Immature natural killer cell (primary cell): ENCODE measurements around the gene DACH2. TPM values are rescaled to one million over a fixed set of nuclear protein-coding genes. Genes with fewer than 3 reads are reported as not detected.
A peak's percentile ranks its signal among the peaks of the same experiment; 100 is the strongest.
"Not testable (repeated sequence)": the region's sequence is repeated elsewhere in the genome, so short reads cannot be mapped to it uniquely, and the experiment has no call there.

Experiments used
- DNase-seq, 3 donors: peaks; one replicate each; pipeline ENCODE4 v3.0.0; 2022; ENCODE audit warnings: mixed read lengths in 1 of 3
- H3K27ac Mint-ChIP-seq, 6 donors: one replicate each; pipeline ENCODE4 v1.8.0; 2020; ENCODE audit warnings: mixed read lengths in 6 of 6, mild to moderate bottlenecking in 5 of 6, inconsistent platforms in 4 of 6, moderate library complexity in 3 of 6
- H3K27me3 Mint-ChIP-seq, 3 donors: one replicate each; pipeline ENCODE4 v1.8.0; 2020 to 2021; ENCODE audit warnings: low read depth in 3 of 3, mild to moderate bottlenecking in 3 of 3, mixed read lengths in 3 of 3, moderate library complexity in 3 of 3, inconsistent platforms in 1 of 3
- H3K36me3 Mint-ChIP-seq, 3 donors: one replicate each; pipeline ENCODE4 v1.8.0; 2020; ENCODE audit warnings: mixed read lengths in 3 of 3, inconsistent platforms in 2 of 3, mild to moderate bottlenecking in 2 of 3
- H3K4me1 Mint-ChIP-seq, 2 donors: one replicate each; pipeline ENCODE4 v1.8.0; 2020; ENCODE audit warnings: inconsistent platforms in 2 of 2, mild to moderate bottlenecking in 2 of 2, mixed read lengths in 2 of 2, moderate library complexity in 1 of 2
- H3K4me3 Mint-ChIP-seq, 5 donors: one replicate each; pipeline ENCODE4 v1.8.0; 2020; ENCODE audit warnings: mild to moderate bottlenecking in 5 of 5, mixed read lengths in 5 of 5, inconsistent platforms in 3 of 5, moderate library complexity in 3 of 5
- H3K9me3 Mint-ChIP-seq, 6 donors: one replicate each; pipeline ENCODE4 v1.8.0; 2020; ENCODE audit warnings: mild to moderate bottlenecking in 6 of 6, mixed read lengths in 6 of 6, inconsistent platforms in 4 of 6, moderate library complexity in 3 of 6
- polyA plus RNA-seq, 3 donors: library from polyadenylated mRNA; unstranded; fragments of 300-500 nt; fragmentation: Illumina TruSeq; gene quantifications; one replicate each; pipeline ENCODE4 v1.2.3, GENCODE V29; 2021

Gene DACH2
- not detected for polyA plus RNA-seq

- peak; percentile 7 to 28 (median 14) for DNase-seq
- Mint-ChIP-seq H3K27me3 (peaks cover 8 to 18% (median 17%) of the 10 kb centered on the region in 3 donors), H3K27ac (no peak within 1 kb of the TSS), H3K4me3 (peak within 1 kb of the TSS; percentile 65 to 81 (median 68)), H3K9me3 (peaks cover 0 to 5% (median 0%) of the 10 kb centered on the region in 6 donors), H3K4me1 (peaks cover 7% of the 10 kb centered on the region in 2 donors), H3K36me3 (no peaks in the 10 kb centered on the region)
These were observed at the start of gene DACH2 for GRCh38 chrX:86148024-86148511. DACH2 (plus strand) TSS chrX:86148451.

GRCh38 chrX:86102341-86102740, 45.9 kb upstream of the DACH2 start:
- Mint-ChIP-seq H3K27ac (no peak overlapping the region), H3K9me3 (no peaks in the 10 kb centered on the region), H3K36me3 (no peaks in the 10 kb centered on the region), H3K27me3 (peaks cover 2 to 9% (median 2%) of the 10 kb centered on the region in 3 donors), H3K4me3 (no peak overlapping the region), H3K4me1 (no peaks in the 10 kb centered on the region)
- DNase-seq = no peak

DNA sequence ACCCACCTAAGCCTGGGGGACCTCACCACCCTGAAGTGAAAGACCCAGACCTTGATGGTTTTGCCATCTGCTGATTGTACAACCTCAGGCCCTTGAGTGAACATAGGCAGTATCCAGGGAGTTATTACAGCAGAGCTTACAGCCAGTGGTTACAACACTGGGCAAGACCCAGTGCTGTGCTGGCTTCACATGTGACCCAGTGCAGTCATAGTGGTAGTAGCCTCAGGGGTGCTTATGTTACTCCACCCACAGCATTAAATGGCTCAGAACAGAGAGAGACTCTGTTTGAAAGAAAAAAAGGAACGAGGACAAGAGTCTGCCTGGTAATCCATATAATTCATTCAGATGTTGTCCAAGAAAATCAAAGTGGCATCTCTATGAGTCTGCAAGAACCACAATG, 45.2 kb upstream of the DACH2 start:
- no peak overlapping the region for H3K4me3 Mint-ChIP-seq
- no peak overlapping the region for H3K27ac Mint-ChIP-seq
- peaks cover 2 to 10% (median 2%) of the 10 kb centered on the region in 3 donors for H3K27me3 Mint-ChIP-seq
- no peak for DNase-seq
- H3K4me1 Mint-ChIP-seq = no peaks in the 10 kb centered on the region
- H3K36me3 Mint-ChIP-seq = no peaks in the 10 kb centered on the region
- H3K9me3 Mint-ChIP-seq = peaks cover 0 to under 1% (median 0%) of the 10 kb centered on the region in 6 donors

DNA sequence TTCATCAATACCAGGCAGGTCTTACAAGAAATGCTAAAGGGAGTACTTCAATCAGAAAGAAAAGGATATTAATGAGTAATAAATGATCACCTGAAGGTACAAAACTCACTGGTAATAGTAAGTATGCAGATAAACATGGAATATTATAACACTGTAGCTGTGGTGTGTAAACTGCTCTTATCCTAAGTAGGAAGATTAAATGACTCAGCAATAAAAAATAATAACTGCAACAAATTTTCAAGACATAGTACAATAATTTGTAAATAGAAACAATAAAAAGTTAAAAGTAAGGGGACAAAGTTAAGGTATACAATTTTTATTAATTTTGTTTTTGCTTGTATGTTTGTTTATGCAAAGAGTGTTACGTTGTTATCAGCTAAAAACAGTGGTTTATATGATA, 43.7 kb upstream of the DACH2 start:
- DNase-seq = no peak
- H3K27ac Mint-ChIP-seq = no peak overlapping the region

DNA sequence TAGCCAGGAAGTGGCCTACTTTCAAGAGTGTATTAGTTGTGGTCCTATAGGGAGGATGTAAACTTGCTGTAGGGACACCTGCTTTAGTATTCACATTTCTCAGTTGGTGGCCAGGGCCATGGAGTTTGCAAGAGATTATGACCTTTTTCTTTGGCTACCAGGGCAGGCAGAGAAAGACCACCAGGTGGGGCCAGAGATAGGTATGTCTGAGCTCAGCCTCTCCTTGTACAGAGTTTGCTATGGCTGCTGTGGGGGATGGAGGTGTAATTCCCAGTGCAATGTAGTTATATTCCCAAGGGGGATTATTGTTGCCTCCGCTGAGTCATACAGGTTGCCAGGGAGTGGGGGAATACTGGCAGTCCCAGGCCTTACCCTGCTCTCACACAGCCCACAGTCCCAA, 26.3 kb upstream of the DACH2 start:
- no peak overlapping the region for H3K4me3 Mint-ChIP-seq
- H3K27ac Mint-ChIP-seq = no peak overlapping the region
- H3K36me3 Mint-ChIP-seq = peaks cover 0 to 4% (median 0%) of the 10 kb centered on the region in 3 donors
- H3K4me1 Mint-ChIP-seq = no peaks in the 10 kb centered on the region
- H3K9me3 Mint-ChIP-seq = peaks cover 0 to 5% (median 4%) of the 10 kb centered on the region in 6 donors
- H3K27me3 Mint-ChIP-seq = peaks cover 0 to 10% (median 7%) of the 10 kb centered on the region in 3 donors
- DNase-seq = no peak

More for the DNA sequence above, 43.7 kb upstream of the DACH2 start:
- H3K9me3 Mint-ChIP-seq = peaks cover 0 to 3% (median 0%) of the 10 kb centered on the region in 6 donors
- H3K4me1 Mint-ChIP-seq = no peaks in the 10 kb centered on the region
- H3K4me3 Mint-ChIP-seq = no peak overlapping the region
- H3K27me3 Mint-ChIP-seq = peaks cover 2 to 8% (median 2%) of the 10 kb centered on the region in 3 donors
- H3K36me3 Mint-ChIP-seq = no peaks in the 10 kb centered on the region

GRCh38 chrX:86133761-86134160, 14.5 kb upstream of the DACH2 start:
- H3K9me3 Mint-ChIP-seq = peaks cover 0 to 2% (median 0%) of the 10 kb centered on the region in 6 donors
- DNase-seq = peak in 1 of 3 donors; percentile 3
- H3K4me3 Mint-ChIP-seq = no peak overlapping the region
- H3K4me1 Mint-ChIP-seq = no peaks in the 10 kb centered on the region
- no peak overlapping the region for H3K27ac Mint-ChIP-seq
- H3K27me3 Mint-ChIP-seq = peaks cover 0 to 8% (median 2%) of the 10 kb centered on the region in 3 donors
- H3K36me3 Mint-ChIP-seq = no peaks in the 10 kb centered on the region

GRCh38 chrX:86137071-86137470, 11.2 kb upstream of the DACH2 start:
- no peaks in the 10 kb centered on the region for H3K36me3 Mint-ChIP-seq
- no peak overlapping the region for H3K27ac Mint-ChIP-seq
- no peak for DNase-seq
- peaks cover 0 to 5% (median 2%) of the 10 kb centered on the region in 3 donors for H3K27me3 Mint-ChIP-seq
- H3K4me3 Mint-ChIP-seq = no peak overlapping the region
- no peaks in the 10 kb centered on the region for H3K4me1 Mint-ChIP-seq
- peaks cover 0 to 2% (median 0%) of the 10 kb centered on the region in 6 donors for H3K9me3 Mint-ChIP-seq

GRCh38 chrX:86141786-86142185, 6.5 kb upstream of the DACH2 start:
- peaks cover 1 to 8% (median 4%) of the 10 kb centered on the region in 3 donors for H3K27me3 Mint-ChIP-seq
- H3K4me1 Mint-ChIP-seq = no peaks in the 10 kb centered on the region
- DNase-seq = no peak
- no peak overlapping the region for H3K27ac Mint-ChIP-seq
- H3K9me3 Mint-ChIP-seq = no peaks in the 10 kb centered on the region
- H3K36me3 Mint-ChIP-seq = no peaks in the 10 kb centered on the region
- no peak overlapping the region for H3K4me3 Mint-ChIP-seq

- Mint-ChIP-seq H3K4me3 (no peak overlapping the region), H3K36me3 (no peaks in the 10 kb centered on the region), H3K9me3 (peaks cover 0 to 5% (median 0%) of the 10 kb centered on the region in 6 donors), H3K4me1 (peaks cover 7% of the 10 kb centered on the region in 2 donors), H3K27ac (no peak overlapping the region), H3K27me3 (peaks cover 8 to 22% (median 17%) of the 10 kb centered on the region in 3 donors)
- DNase-seq = no peak
These were observed 2.1 kb upstream of the DACH2 start for GRCh38 chrX:86146102-86146501.

- Mint-ChIP-seq H3K36me3 (no peaks in the 10 kb centered on the region), H3K4me3 (peak overlapping the region; percentile 65 to 81 (median 68)), H3K9me3 (peaks cover 0 to 5% (median 0%) of the 10 kb centered on the region in 6 donors), H3K27ac (no peak overlapping the region), H3K27me3 (peaks cover 6 to 18% (median 17%) of the 10 kb centered on the region in 3 donors), H3K4me1 (peaks cover 7% of the 10 kb centered on the region in 2 donors)
- no peak for DNase-seq
These were observed 343 bp downstream of the DACH2 start for GRCh38 chrX:86148594-86148993.

GRCh38 chrX:86149119-86149518, 868 bp downstream of the DACH2 start:
- H3K36me3 Mint-ChIP-seq = no peaks in the 10 kb centered on the region
- H3K27me3 Mint-ChIP-seq = peaks cover 6 to 18% (median 15%) of the 10 kb centered on the region in 3 donors
- H3K9me3 Mint-ChIP-seq = peaks cover 0 to 5% (median 0%) of the 10 kb centered on the region in 6 donors

DNA sequence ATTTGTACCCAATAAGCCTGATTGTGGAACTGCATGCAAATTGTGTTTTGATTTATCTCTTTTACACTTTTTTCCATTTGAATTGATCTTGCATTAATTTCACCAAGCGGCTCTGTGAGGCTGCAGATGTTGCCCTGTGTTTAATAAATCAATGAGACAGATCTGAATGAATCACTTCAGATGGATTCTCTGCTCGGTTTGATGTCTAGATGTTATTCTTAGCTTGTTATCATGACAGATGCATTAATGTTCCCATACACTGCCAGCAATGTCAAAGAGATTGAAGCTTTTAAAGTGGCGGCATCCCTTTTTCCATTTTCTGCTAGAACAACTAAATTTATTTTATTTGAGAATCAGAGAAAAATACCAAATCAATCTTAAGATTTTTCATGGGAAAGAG, 6.3 kb downstream of the DACH2 start:
- no peak overlapping the region for H3K27ac Mint-ChIP-seq
- peaks cover 2 to 10% (median 9%) of the 10 kb centered on the region in 3 donors for H3K27me3 Mint-ChIP-seq
- peaks cover 0 to 2% (median 0%) of the 10 kb centered on the region in 6 donors for H3K9me3 Mint-ChIP-seq
- H3K36me3 Mint-ChIP-seq = no peaks in the 10 kb centered on the region
- no peak for DNase-seq
- no peak overlapping the region for H3K4me3 Mint-ChIP-seq
- H3K4me1 Mint-ChIP-seq = no peaks in the 10 kb centered on the region

More at GRCh38 chrX:86149119-86149518, 868 bp downstream of the DACH2 start:
- no peak for DNase-seq
- no peak overlapping the region for H3K27ac Mint-ChIP-seq
- peak overlapping the region; percentile 58 to 75 (median 65) for H3K4me3 Mint-ChIP-seq
- H3K4me1 Mint-ChIP-seq = peaks cover 7% of the 10 kb centered on the region in 2 donors

DNA sequence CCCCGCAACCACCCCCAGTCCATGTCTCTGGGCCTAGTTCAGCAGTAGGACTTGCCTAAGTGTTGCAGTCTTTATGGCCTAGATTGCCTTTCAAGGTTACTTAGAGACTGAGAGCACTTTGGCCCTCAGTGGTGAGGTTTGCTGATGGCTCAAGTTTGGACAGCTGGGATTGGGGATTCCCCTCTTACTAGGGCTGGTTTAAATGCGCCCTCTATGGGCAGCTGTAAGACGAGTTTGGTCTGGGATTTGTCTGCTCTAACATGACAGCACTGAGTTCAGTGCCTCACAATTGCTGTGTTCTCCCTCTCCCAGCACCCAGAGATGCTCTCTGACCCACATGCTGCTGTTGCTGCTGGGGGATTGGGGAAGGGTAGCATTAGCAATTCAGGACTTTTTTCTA, 23.1 kb downstream of the DACH2 start:
- Mint-ChIP-seq H3K36me3 (no peaks in the 10 kb centered on the region), H3K9me3 (no peaks in the 10 kb centered on the region), H3K27ac (no peak overlapping the region), H3K4me3 (no peak overlapping the region), H3K4me1 (no peaks in the 10 kb centered on the region), H3K27me3 (peaks cover 0 to 17% (median 1%) of the 10 kb centered on the region in 3 donors)
- no peak for DNase-seq

GRCh38 chrX:86178906-86179305, 30.7 kb downstream of the DACH2 start:
- no peak for DNase-seq
- H3K36me3 Mint-ChIP-seq = no peaks in the 10 kb centered on the region
- H3K9me3 Mint-ChIP-seq = peaks cover 0 to 4% (median 0%) of the 10 kb centered on the region in 6 donors
- no peak overlapping the region for H3K4me3 Mint-ChIP-seq
- H3K4me1 Mint-ChIP-seq = no peaks in the 10 kb centered on the region
- H3K27me3 Mint-ChIP-seq = peaks cover 0 to 6% (median 0%) of the 10 kb centered on the region in 3 donors
- no peak overlapping the region for H3K27ac Mint-ChIP-seq

GRCh38 chrX:86181325-86181724, 33.1 kb downstream of the DACH2 start:
- not testable (repeated sequence) for H3K36me3 Mint-ChIP-seq, H3K4me3 Mint-ChIP-seq, H3K4me1 Mint-ChIP-seq, DNase-seq, H3K27ac Mint-ChIP-seq, H3K27me3 Mint-ChIP-seq, H3K9me3 Mint-ChIP-seq
